ENCODE measurements around the gene FOXP1.

FOXP1 gene

GRCh38 chr3:71578054-71578751 is 5.3 kb downstream of the FOXP1 start:
- H3K36me3 ChIP-seq (ENCODE audit: low read length) = no peaks in the 10 kb centered on the region
- no peak overlapping the region for H3K9ac ChIP-seq (ENCODE audit: low read length)
- H3K9me2 ChIP-seq (replicated peaks; ENCODE audit: insufficient read depth, low read length) = no peaks in the 10 kb centered on the region
- H3K27me3 ChIP-seq (ENCODE audit: low read length) = no peaks in the 10 kb centered on the region
- H3K9me3 ChIP-seq (ENCODE audit: insufficient read depth, low read length) = no peaks in the 10 kb centered on the region
- no peak overlapping the region for H3K4me2 ChIP-seq (ENCODE audit: low read depth, low read length, poor library complexity, severe bottlenecking)
- no peaks in the 10 kb centered on the region for H4K20me1 ChIP-seq (ENCODE audit: low read depth, low read length)
- TF ChIP-seq EZH2phosphoT487 (conservative IDR thresholded peaks at IDR 0.05; ENCODE audit: low read length) = no peak
- no peak for TF ChIP-seq CTCF (IDR thresholded peaks at IDR 0.05; ENCODE audit: insufficient read depth, low read length, poor library complexity, severe bottlenecking)
- no peak overlapping the region for H2AFZ ChIP-seq (ENCODE audit: low read depth, low read length, severe bottlenecking)
- H3F3A ChIP-seq (ENCODE audit: insufficient read depth) = no peaks in the 10 kb centered on the region
- no peaks in the 10 kb centered on the region for H3K79me2 ChIP-seq (ENCODE audit: insufficient read depth, low read length)
- no peak overlapping the region for H3K4me3 ChIP-seq (ENCODE audit: insufficient read depth, low read length, poor library complexity, severe bottlenecking)
- H3K27ac ChIP-seq (ENCODE audit: low read depth, low read length) = no peak overlapping the region

- Histone ChIP-seq H3K9ac (ENCODE audit: low read length) (no peak overlapping the region), H3K9me3 (ENCODE audit: insufficient read depth, low read length) (no peaks in the 10 kb centered on the region), H3K27ac (ENCODE audit: low read depth, low read length) (no peak overlapping the region), H3K4me2 (ENCODE audit: low read depth, low read length, poor library complexity, severe bottlenecking) (no peak overlapping the region), H3K9me2 (replicated peaks; ENCODE audit: insufficient read depth, low read length) (no peaks in the 10 kb centered on the region), H4K20me1 (ENCODE audit: low read depth, low read length) (no peaks in the 10 kb centered on the region), H2AFZ (ENCODE audit: low read depth, low read length, severe bottlenecking) (no peak overlapping the region), H3K27me3 (ENCODE audit: low read length) (no peaks in the 10 kb centered on the region), H3K36me3 (ENCODE audit: low read length) (no peaks in the 10 kb centered on the region), H3K79me2 (ENCODE audit: insufficient read depth, low read length) (no peaks in the 10 kb centered on the region), H3F3A (ENCODE audit: insufficient read depth) (no peaks in the 10 kb centered on the region), H3K4me3 (ENCODE audit: insufficient read depth, low read length, poor library complexity, severe bottlenecking) (no peak overlapping the region)
- TF ChIP-seq CTCF (IDR thresholded peaks at IDR 0.05; ENCODE audit: insufficient read depth, low read length, poor library complexity, severe bottlenecking) (no peak), EZH2phosphoT487 (conservative IDR thresholded peaks at IDR 0.05; ENCODE audit: low read length) (no peak)
Measured at GRCh38 chr3:71577011-71577410, 6.5 kb downstream of the FOXP1 start.

GRCh38 chr3:71575433-71575832 is 8.1 kb downstream of the FOXP1 start:
- Histone ChIP-seq H3K9ac (ENCODE audit: low read length) (no peak overlapping the region), H3K27ac (ENCODE audit: low read depth, low read length) (no peak overlapping the region), H3K79me2 (ENCODE audit: insufficient read depth, low read length) (no peaks in the 10 kb centered on the region), H3K27me3 (ENCODE audit: low read length) (no peaks in the 10 kb centered on the region), H4K20me1 (ENCODE audit: low read depth, low read length) (no peaks in the 10 kb centered on the region), H3K9me3 (ENCODE audit: insufficient read depth, low read length) (no peaks in the 10 kb centered on the region), H3K9me2 (replicated peaks; ENCODE audit: insufficient read depth, low read length) (no peaks in the 10 kb centered on the region), H2AFZ (ENCODE audit: low read depth, low read length, severe bottlenecking) (no peak overlapping the region), H3K4me2 (ENCODE audit: low read depth, low read length, poor library complexity, severe bottlenecking) (no peak overlapping the region), H3F3A (ENCODE audit: insufficient read depth) (no peaks in the 10 kb centered on the region), H3K36me3 (ENCODE audit: low read length) (no peaks in the 10 kb centered on the region), H3K4me3 (ENCODE audit: insufficient read depth, low read length, poor library complexity, severe bottlenecking) (no peak overlapping the region)
- TF ChIP-seq CTCF (IDR thresholded peaks at IDR 0.05; ENCODE audit: insufficient read depth, low read length, poor library complexity, severe bottlenecking) (no peak), EZH2phosphoT487 (conservative IDR thresholded peaks at IDR 0.05; ENCODE audit: low read length) (no peak)

Measured in SU-DHL-6 (cell line).